ENCODE data around the gene NPC1.

The NPC1 gene

GRCh38 chr18:23593720-23594119 lies 7.4 kb upstream of the NPC1 start:
- DNase-seq (ENCODE audit: low read depth): peak; percentile 93
- no peak overlapping the region for H3K4me3 ChIP-seq (ENCODE audit: low read length)
- TF ChIP-seq CTCF (IDR thresholded peaks at IDR 0.05; ENCODE audit: insufficient read depth, low read depth, low read length, missing control alignments): no peak

- H3K4me3 ChIP-seq (ENCODE audit: low read length): no peak overlapping the region
- TF ChIP-seq CTCF (IDR thresholded peaks at IDR 0.05; ENCODE audit: insufficient read depth, low read depth, low read length, missing control alignments): no peak
- DNase-seq (ENCODE audit: low read depth): no peak
Measured at GRCh38 chr18:23592911-23593310, 6.6 kb upstream of the NPC1 start.

GRCh38 chr18:23591011-23591410 lies 4.7 kb upstream of the NPC1 start:
- H3K4me3 ChIP-seq (ENCODE audit: low read length): no peak overlapping the region
- TF ChIP-seq CTCF (IDR thresholded peaks at IDR 0.05; ENCODE audit: insufficient read depth, low read depth, low read length, missing control alignments): no peak
- no peak for DNase-seq (ENCODE audit: low read depth)

GRCh38 chr18:23588836-23589560 lies 2.7 kb upstream of the NPC1 start:
- no peak for TF ChIP-seq CTCF (IDR thresholded peaks at IDR 0.05; ENCODE audit: insufficient read depth, low read depth, low read length, missing control alignments)
- H3K4me3 ChIP-seq (ENCODE audit: low read length): no peak overlapping the region
- DNase-seq (ENCODE audit: low read depth): peak; percentile 57

GRCh38 chr18:23587220-23587642 lies 925 bp upstream of the NPC1 start:
- DNase-seq (ENCODE audit: low read depth): no peak
- no peak overlapping the region for H3K4me3 ChIP-seq (ENCODE audit: low read length)
- no peak for TF ChIP-seq CTCF (IDR thresholded peaks at IDR 0.05; ENCODE audit: insufficient read depth, low read depth, low read length, missing control alignments)

GRCh38 chr18:23585897-23586248 lies 433 bp downstream of the NPC1 start:
- H3K4me3 ChIP-seq (ENCODE audit: low read length): peak overlapping the region; percentile 80
- TF ChIP-seq CTCF (IDR thresholded peaks at IDR 0.05; ENCODE audit: insufficient read depth, low read depth, low read length, missing control alignments): no peak
- no peak for DNase-seq (ENCODE audit: low read depth)

All from epithelial cell of esophagus (primary cell).